Fibroblast of the conjunctiva (primary cell): ENCODE results near the gene UBE2I.

ENCODE experiments used
- DNase-seq: peaks from one replicate; pipeline ENCODE4 v3.0.0-alpha.2; 2010; ENCODE audit warnings: low read depth

UBE2I gene

GRCh38 chr16:1361685-1362360, 52.4 kb downstream of the UBE2I start:
- DNase-seq, result no peak

GRCh38 chr16:1362807-1363206, 53.4 kb downstream of the UBE2I start:
- DNase-seq, result no peak

- no peak for DNase-seq
Observed at GRCh38 chr16:1363501-1364041, 54.1 kb downstream of the UBE2I start.

GRCh38 chr16:1364510-1364909, 55.1 kb downstream of the UBE2I start:
- no peak for DNase-seq

- no peak for DNase-seq
Observed at GRCh38 chr16:1366060-1366711, 56.8 kb downstream of the UBE2I start.

- no peak for DNase-seq
Observed at GRCh38 chr16:1366712-1367299, 57.4 kb downstream of the UBE2I start.

- no peak for DNase-seq
Observed at GRCh38 chr16:1367486-1368174, 58.2 kb downstream of the UBE2I start.

- DNase-seq, result no peak
Observed at GRCh38 chr16:1371054-1371978, 61.9 kb downstream of the UBE2I start.

- no peak for DNase-seq
Observed at GRCh38 chr16:1372292-1372950, 63.0 kb downstream of the UBE2I start.

- DNase-seq, result no peak
Observed at GRCh38 chr16:1374418-1375297, 65.2 kb downstream of the UBE2I start.

GRCh38 chr16:1375298-1375640, 65.8 kb downstream of the UBE2I start:
- no peak for DNase-seq

GRCh38 chr16:1375741-1376410, 66.4 kb downstream of the UBE2I start:
- DNase-seq, result no peak
